CD14-positive monocyte (primary cell): ENCODE measurements around the gene CDK6. TPM values are rescaled to one million over a fixed set of nuclear protein-coding genes. Genes with fewer than 3 reads are reported as not detected.

Experiments
- DNase-seq, 3 donors: peaks; one replicate each; pipeline ENCODE4 v3.0.0-alpha.2; 2011 to 2022
- H2AFZ ChIP-seq: 2 replicates; pipeline ENCODE4 v1.6.0; 2012; ENCODE audit warnings: mild to moderate bottlenecking, low read depth, low read length, inconsistent platforms; ENCODE audit not compliant: insufficient read depth, poor library complexity, severe bottlenecking
- H3K27ac ChIP-seq, 2 donors: 1 replicate in 1 of 2; 2 replicates in 1 of 2; pipeline ENCODE4 v1.5.1; 2012 to 2013; ENCODE audit warnings: low read length in 2 of 2, control low read depth in 1 of 2, inconsistent platforms in 1 of 2, low read depth in 1 of 2, mild to moderate bottlenecking in 1 of 2
- H3K27me3 ChIP-seq, 2 donors: one replicate each; pipeline versions ENCODE4 v1.6.0 to v1.6.1; 2011 to 2013; ENCODE audit warnings: low read length in 2 of 2; ENCODE audit not compliant: control insufficient read depth in 2 of 2, insufficient read depth in 2 of 2
- H3K36me3 ChIP-seq, 2 donors: replicated peaks in 1 of 2; 1 replicate in 1 of 2; 2 replicates in 1 of 2; pipeline versions ENCODE4 v1.5.1 to v1.6.1; 2012 to 2013; ENCODE audit warnings: low read length in 2 of 2, control low read depth in 1 of 2, inconsistent platforms in 1 of 2, mild to moderate bottlenecking in 1 of 2; ENCODE audit not compliant: insufficient read depth in 2 of 2, control insufficient read depth in 1 of 2
- H3K4me1 ChIP-seq, 2 donors: 1 replicate in 1 of 2; 2 replicates in 1 of 2; pipeline versions ENCODE4 v1.5.1 to v1.6.1; 2012 to 2013; ENCODE audit warnings: low read length in 2 of 2, control low read depth in 1 of 2, inconsistent platforms in 1 of 2, mild to moderate bottlenecking in 1 of 2, moderate library complexity in 1 of 2; ENCODE audit not compliant: insufficient read depth in 2 of 2, control insufficient read depth in 1 of 2
- H3K4me2 ChIP-seq: replicated peaks from 2 replicates; pipeline ENCODE3; 2012; ENCODE audit warnings: low read length, moderate library complexity, mild to moderate bottlenecking; ENCODE audit not compliant: poor library complexity, severe bottlenecking; ENCODE audit errors: extremely low read depth
- H3K4me3 ChIP-seq, 3 experiments: fragments of 200-600 bp in 1 of 3; sonication (generic) in 1 of 3; replicated peaks in 1 of 3; 1 replicate in 2 of 3; 2 replicates in 1 of 3; pipeline ENCODE4 v1.5.1; 2011 to 2013; ENCODE audit warnings: low read length in 3 of 3, mild to moderate bottlenecking in 3 of 3, control low read depth in 2 of 3, low read depth in 2 of 3, inconsistent platforms in 1 of 3, moderate library complexity in 1 of 3
- H3K79me2 ChIP-seq: 2 replicates; pipeline ENCODE4 v1.6.0; 2012; ENCODE audit warnings: mild to moderate bottlenecking, control low read depth, inconsistent platforms, low read length, moderate library complexity; ENCODE audit not compliant: insufficient read depth
- H3K9ac ChIP-seq: 2 replicates; pipeline ENCODE4 v1.6.0; 2017; ENCODE audit warnings: low read length, mild to moderate bottlenecking; ENCODE audit not compliant: insufficient read depth, poor library complexity, severe bottlenecking
- H3K9me3 ChIP-seq, 2 donors: replicated peaks in 1 of 2; 1 replicate in 1 of 2; 2 replicates in 1 of 2; pipeline versions ENCODE4 v1.5.1 to v1.6.1; 2012 to 2013; ENCODE audit warnings: low read length in 2 of 2, control low read depth in 1 of 2; ENCODE audit not compliant: control insufficient read depth in 1 of 2, insufficient read depth in 1 of 2
- H4K20me1 ChIP-seq: 2 replicates; pipeline ENCODE4 v1.6.0; 2012; ENCODE audit warnings: mild to moderate bottlenecking, low read length, control low read depth, moderate library complexity; ENCODE audit not compliant: insufficient read depth
- H3K27ac Mint-ChIP-seq, 7 donors: one replicate each; pipeline ENCODE4 v1.8.0; 2020; ENCODE audit warnings: mild to moderate bottlenecking in 7 of 7, mixed read lengths in 7 of 7, moderate library complexity in 6 of 7, inconsistent platforms in 2 of 7
- H3K27me3 Mint-ChIP-seq, 3 donors: one replicate each; pipeline ENCODE4 v1.8.0; 2021 to 2022; ENCODE audit warnings: low read depth in 3 of 3, mild to moderate bottlenecking in 3 of 3, mixed read lengths in 3 of 3, moderate library complexity in 3 of 3, inconsistent platforms in 1 of 3
- H3K36me3 Mint-ChIP-seq, 2 donors: one replicate each; pipeline ENCODE4 v1.8.0; 2020; ENCODE audit warnings: mixed read lengths in 2 of 2, inconsistent platforms in 1 of 2, mild to moderate bottlenecking in 1 of 2
- H3K4me1 Mint-ChIP-seq: one replicate; pipeline ENCODE4 v1.8.0; 2020; ENCODE audit warnings: mild to moderate bottlenecking, mixed read lengths
- H3K4me3 Mint-ChIP-seq, 2 donors: one replicate each; pipeline ENCODE4 v1.8.0; 2020; ENCODE audit warnings: mild to moderate bottlenecking in 2 of 2, mixed read lengths in 2 of 2, moderate library complexity in 1 of 2
- H3K9me3 Mint-ChIP-seq, 7 donors: one replicate each; pipeline ENCODE4 v1.8.0; 2020 to 2022; ENCODE audit warnings: mixed read lengths in 7 of 7, mild to moderate bottlenecking in 6 of 7, moderate library complexity in 6 of 7, inconsistent platforms in 2 of 7
- CTCF ChIP-seq: fragments of 200-600 bp; IDR thresholded peaks from one replicate; pipeline ENCODE4 v1.8.0; 2022; ENCODE audit warnings: antibody characterized with exemption, mild to moderate bottlenecking
- WGBS: methylation state at CpG from one replicate; pipeline ENCODE4 v1.1.5; 2013; ENCODE audit warnings: missing lambda C conversion rate; ENCODE audit not compliant: insufficient coverage; 5-methylcytosine and 5-hydroxymethylcytosine counted together
- intact Hi-C, 2 donors: fragments of 100-400 bp; cut with micrococcal nuclease; formaldehyde crosslinking; loops; one replicate each; pipeline versions ENCODE4 v1.15.0 to v1.15.1; 2023
- polyA plus RNA-seq, 3 donors: library from polyadenylated mRNA; depleted of rRNA in 1 of 3; unstranded in 2 of 3; stranded (reverse) in 1 of 3; fragments of 300-500 nt in 2 of 3; fragments of >200 nt in 1 of 3; fragmentation: Illumina TruSeq in 2 of 3; gene quantifications; 1 replicate in 2 of 3; 2 replicates in 1 of 3; pipeline ENCODE4 v1.2.3, GENCODE V29; 2012 to 2021

CDK6 gene
- polyA plus RNA-seq, 3 donors = 3.4 to 4.3 (median 3.8) TPM

DNA sequence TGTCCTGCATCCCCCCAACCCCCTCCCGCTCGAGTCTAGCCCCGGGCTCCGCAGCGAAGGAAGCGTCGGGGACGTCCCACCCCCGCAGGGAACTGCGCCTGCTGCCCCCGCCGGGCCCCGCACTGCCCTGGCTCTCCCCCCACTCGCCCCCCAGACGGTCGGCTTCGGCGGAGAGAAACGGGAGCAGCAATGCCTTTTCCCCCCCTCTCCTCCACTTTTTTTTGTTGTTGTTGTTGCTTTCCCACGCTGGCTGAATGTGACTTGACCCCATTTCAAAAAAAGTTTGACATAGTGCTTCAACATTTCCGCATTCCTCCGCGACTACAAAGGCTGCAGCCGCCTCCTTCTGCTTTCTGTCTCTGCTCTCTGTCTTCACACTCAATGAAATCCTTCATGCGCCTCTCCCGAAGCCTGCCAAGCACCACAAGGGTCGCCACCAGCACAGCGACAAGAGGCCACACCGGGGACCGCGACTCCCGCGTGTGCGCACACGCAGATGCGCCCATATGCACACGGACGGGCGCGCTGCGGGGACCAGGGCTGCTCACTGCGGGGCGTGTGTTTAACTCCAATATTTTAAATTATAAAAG lies 1.0 kb downstream of the CDK6 start:
- H3K27me3 ChIP-seq = peaks cover 4 to 7% of the 10 kb centered on the region in 2 donors
- peak; percentile 59 to 68 (median 64) for DNase-seq
- Mint-ChIP-seq H3K4me3 (peak overlapping the region; percentile 100), H3K9me3 (peaks cover 0 to 6% (median 0%) of the 10 kb centered on the region in 7 donors), H3K36me3 (no peaks in the 10 kb centered on the region), H3K27ac (peak overlapping the region; percentile 63 to 91 (median 81)), H3K4me1 (peaks cover 29% of the 10 kb centered on the region), H3K27me3 (peaks cover 8 to 10% (median 8%) of the 10 kb centered on the region in 3 donors)
- intact Hi-C loops = no loop called here
- peaks cover 42% of the 10 kb centered on the region for H3K79me2 ChIP-seq
- H3K4me3 ChIP-seq = peak overlapping the region; percentile 88 to 94 (median 94)
- WGBS = 0% methylated on average over 23 of the region's 43 CpGs
- H3K27ac ChIP-seq = peak overlapping the region; percentile 43 to 68
- no peaks in the 10 kb centered on the region for H4K20me1 ChIP-seq
- TF ChIP-seq CTCF = no peak
- no peaks in the 10 kb centered on the region for H3K9me3 ChIP-seq
- peaks cover 37 to 49% of the 10 kb centered on the region in 2 donors for H3K4me1 ChIP-seq
- H3K4me2 ChIP-seq = peak overlapping the region; percentile 97
- H3K36me3 ChIP-seq = no peaks in the 10 kb centered on the region
- peak overlapping the region; percentile 90 for H2AFZ ChIP-seq
- H3K9ac ChIP-seq = peak overlapping the region; percentile 72

GRCh38 chr7:92834507-92835260 lies 1.7 kb downstream of the CDK6 start:
- no peak for TF ChIP-seq CTCF
- peak overlapping the region; percentile 85 to 96 (median 93) for H3K27ac Mint-ChIP-seq
- Histone ChIP-seq H3K4me1 (peaks cover 39 to 50% of the 10 kb centered on the region in 2 donors), H3K9me3 (no peaks in the 10 kb centered on the region), H3K27me3 (peaks cover 4 to 7% of the 10 kb centered on the region in 2 donors), H2AFZ (peak overlapping the region; percentile 90), H3K9ac (peak overlapping the region; percentile 72), H3K79me2 (peaks cover 49% of the 10 kb centered on the region), H3K36me3 (no peaks in the 10 kb centered on the region), H3K4me2 (peak overlapping the region; percentile 97), H4K20me1 (no peaks in the 10 kb centered on the region), H3K4me3 (peak overlapping the region; percentile 88 to 94 (median 94)), H3K27ac (peak overlapping the region; percentile 68 to 73)
- peak in 1 of 3 donors; percentile 14 for DNase-seq
- peaks cover 0 to 6% (median 0%) of the 10 kb centered on the region in 7 donors for H3K9me3 Mint-ChIP-seq
- H3K4me1 Mint-ChIP-seq = peaks cover 31% of the 10 kb centered on the region
- no peaks in the 10 kb centered on the region for H3K36me3 Mint-ChIP-seq
- intact Hi-C loops = loop anchor here (5.0 kb wide), 4 partner anchors 117 to 212 kb away; no protein-coding TSS in a partner anchor
- H3K27me3 Mint-ChIP-seq = peaks cover 8 to 10% (median 8%) of the 10 kb centered on the region in 3 donors
- under 1% methylated on average over 43 of the region's 53 CpGs for WGBS
- H3K4me3 Mint-ChIP-seq = peak overlapping the region; percentile 100
